HG03442 (cell line): ENCODE data around the gene MAN2C1.
"Not testable (repeated sequence)": the region's sequence is repeated elsewhere in the genome, so short reads cannot be mapped to it uniquely, and the experiment has no call there.

ENCODE experiments used
- ATAC-seq: cut with Tn5 transposase; IDR thresholded peaks from one replicate; pipeline ENCODE4 v1.9.1; 2021; ENCODE audit warnings: mild to moderate bottlenecking, moderate library complexity; ENCODE audit not compliant: unreplicated experiment

MAN2C1 gene

DNA sequence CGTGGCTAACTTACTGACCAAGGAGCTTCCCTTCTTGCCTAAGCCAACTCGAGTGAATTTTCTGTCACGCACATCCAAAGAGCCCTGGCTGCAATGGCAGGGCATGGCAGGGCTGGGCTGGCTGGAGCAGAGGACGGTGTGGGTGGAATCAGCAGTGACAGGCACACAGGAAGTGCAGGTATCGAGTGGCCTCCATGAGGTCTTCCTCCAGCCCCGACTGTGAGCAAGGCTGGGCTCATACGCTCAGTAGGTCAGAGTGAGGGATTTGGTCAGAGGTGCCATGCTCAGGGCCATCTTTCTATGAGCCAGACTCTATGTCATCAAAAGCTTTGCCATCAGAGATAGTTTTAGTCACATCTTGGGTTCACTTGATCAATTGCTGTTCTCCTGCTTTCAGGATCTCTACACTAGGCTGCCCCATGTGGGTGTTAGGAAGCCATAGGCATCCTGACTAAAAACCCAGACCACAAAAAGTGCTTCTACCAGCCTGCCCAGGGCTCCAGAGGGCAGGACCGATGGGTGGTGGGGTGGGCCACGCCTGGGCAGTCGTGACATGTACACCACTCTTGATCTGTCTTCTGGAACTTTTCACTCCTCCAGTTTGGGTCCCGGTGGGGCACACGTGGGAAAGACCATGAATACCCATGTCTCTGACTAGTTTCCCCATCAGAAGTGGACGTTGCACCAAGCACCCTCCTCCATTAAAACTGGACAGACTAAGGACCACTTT is 55.1 kb downstream of the MAN2C1 start:
- ATAC-seq, result no peak

DNA sequence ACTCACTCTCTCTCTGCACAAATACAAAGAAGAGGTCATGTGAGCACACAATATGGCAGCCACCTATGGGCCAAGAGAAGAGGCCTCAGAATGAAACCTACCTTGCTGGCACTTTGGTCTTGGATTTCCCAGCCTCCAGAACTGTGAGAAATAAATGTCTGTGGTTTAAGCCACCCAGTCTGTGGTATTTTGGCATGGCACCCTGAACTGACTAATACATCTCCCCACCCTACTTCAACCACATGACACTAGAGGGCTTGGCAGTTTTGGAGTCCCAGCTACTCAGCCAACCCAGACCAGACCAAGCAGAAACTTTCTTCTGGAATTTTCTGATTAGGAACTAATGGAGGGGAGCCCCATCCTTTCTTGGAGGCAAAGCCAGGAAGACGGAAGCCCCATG is 55.9 kb downstream of the MAN2C1 start:
- not testable (repeated sequence) for ATAC-seq

DNA sequence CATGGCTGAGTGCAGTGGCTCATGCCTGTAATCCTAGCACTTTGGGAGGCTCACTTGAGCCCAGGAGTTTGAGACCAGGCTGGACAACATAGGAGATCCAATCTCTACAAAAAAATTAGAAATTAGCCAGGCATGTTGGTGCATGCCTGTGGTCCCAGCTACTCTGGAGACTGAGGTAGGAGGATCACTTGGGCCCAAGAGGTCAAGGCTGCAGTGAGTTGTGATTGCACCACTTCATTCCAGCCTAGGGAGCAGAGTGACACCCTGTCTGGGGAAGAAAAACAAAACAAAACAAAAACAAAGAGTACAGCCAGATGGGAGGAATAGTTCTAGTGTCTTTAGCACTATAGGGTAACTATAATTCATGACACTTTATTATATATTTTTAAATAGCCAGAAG is 58.7 kb downstream of the MAN2C1 start:
- no peak for ATAC-seq

DNA sequence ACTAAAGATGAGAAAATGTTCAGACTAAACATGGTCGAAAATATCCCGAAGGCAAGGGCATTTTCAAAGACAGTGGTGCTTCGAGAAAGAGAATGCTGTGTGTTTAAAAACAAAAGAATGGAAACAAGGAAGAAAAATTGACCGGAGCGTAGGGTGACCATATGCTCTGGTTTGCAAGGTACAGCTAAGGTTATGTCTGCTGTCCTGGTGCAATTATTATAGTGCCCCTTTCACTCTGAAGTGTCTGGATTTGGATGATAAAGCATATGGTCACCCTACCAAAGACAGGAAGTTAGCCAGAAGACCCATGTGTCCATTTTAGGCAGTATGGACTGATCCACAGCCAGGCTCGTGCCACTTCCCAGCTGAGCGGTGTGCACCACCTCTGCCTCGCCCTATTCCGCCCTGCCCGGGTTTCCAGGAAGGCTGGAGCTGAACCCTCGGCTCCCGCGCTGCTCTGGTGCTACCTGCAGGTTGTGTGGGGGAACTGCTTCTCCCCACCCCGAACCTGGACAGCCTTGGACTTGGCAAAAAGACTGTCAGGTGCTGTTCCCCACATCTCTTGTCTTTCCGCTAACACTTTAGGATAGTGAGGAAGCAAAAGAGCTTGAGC is 60.5 kb downstream of the MAN2C1 start:
- ATAC-seq, result no peak

DNA sequence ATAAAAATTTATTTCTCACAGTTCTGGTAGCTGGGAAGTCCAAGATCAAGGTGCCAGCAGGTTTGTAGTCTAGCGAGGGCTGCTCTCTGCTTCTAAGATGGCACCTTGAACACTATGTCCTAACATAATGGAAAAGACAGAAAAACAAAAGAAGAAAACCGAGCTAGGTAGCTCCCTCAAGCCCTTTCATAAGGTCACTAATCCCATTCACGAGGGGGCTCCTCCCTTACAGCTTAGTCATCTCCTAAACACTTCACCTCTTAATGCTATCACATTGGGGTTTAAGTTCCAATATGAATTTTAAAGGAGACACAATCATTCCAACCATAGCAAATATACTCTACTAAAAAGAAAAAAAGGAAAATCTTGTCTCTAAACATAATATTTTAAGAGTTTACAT is 62.2 kb downstream of the MAN2C1 start:
- ATAC-seq, result no peak
